ENCODE data around the gene IFT43. TPM values are rescaled to one million over a fixed set of nuclear protein-coding genes. Genes with fewer than 3 reads are reported as not detected.

Gene IFT43
- total RNA-seq, 1 experiment from 2014 or later, result 17.5 TPM

GRCh38 chr14:76086636-76087035, 101.1 kb downstream of the IFT43 start:
- H3K4me3 Mint-ChIP-seq, result no peak overlapping the region
- H3K9me3 Mint-ChIP-seq, result no peaks in the 10 kb centered on the region
- ATAC-seq, result no peak
- peaks cover 48% of the 10 kb centered on the region for H3K4me1 Mint-ChIP-seq
- no peak overlapping the region for H3K27ac Mint-ChIP-seq
- peaks cover 4% of the 10 kb centered on the region; the same call in 1 of the 2 replicates for H3K27me3 Mint-ChIP-seq (ENCODE audit: low read depth)
- H3K36me3 Mint-ChIP-seq, result no peaks in the 10 kb centered on the region
- DNase-seq (ENCODE audit: low spot score), result no peak
- CTCF ChIA-PET, result interaction anchor here (1.0 kb wide), 1 partner anchor 301 kb away, joined by 3 read pairs; no protein-coding TSS in a partner anchor
- TF ChIP-seq AFF4 (CRISPR knock-in tag; IDR thresholded peaks at IDR 0.05; ENCODE audit: borderline replicate concordance) (no peak), ZSCAN18 (CRISPR knock-in tag; IDR thresholded peaks at IDR 0.05) (no peak), TCF7 (CRISPR knock-in tag; IDR thresholded peaks at IDR 0.05; ENCODE audit: low read depth) (no peak), ZNF263 (CRISPR knock-in tag; IDR thresholded peaks at IDR 0.05; ENCODE audit: low read depth) (no peak), SOX15 (CRISPR knock-in tag; IDR thresholded peaks at IDR 0.05) (no peak), NR3C1 (CRISPR knock-in tag; conservative IDR thresholded peaks at IDR 0.05; ENCODE audit: low read depth) (no peak), MXD4 (CRISPR knock-in tag; IDR thresholded peaks at IDR 0.05; ENCODE audit: borderline replicate concordance) (no peak), CBFB (CRISPR knock-in tag; IDR thresholded peaks at IDR 0.05; ENCODE audit: low read depth) (no peak), CDX4 (CRISPR knock-in tag; IDR thresholded peaks at IDR 0.05; ENCODE audit: borderline replicate concordance) (no peak), TEAD1 (CRISPR knock-in tag; IDR thresholded peaks at IDR 0.05) (no peak), ZNF219 (CRISPR knock-in tag; IDR thresholded peaks at IDR 0.05; ENCODE audit: borderline replicate concordance) (no peak), ZMAT4 (CRISPR knock-in tag; IDR thresholded peaks at IDR 0.05) (no peak), JUN (CRISPR knock-in tag; IDR thresholded peaks at IDR 0.05) (no peak), ATF2 (CRISPR knock-in tag; IDR thresholded peaks at IDR 0.05; ENCODE audit: borderline replicate concordance, low read depth) (no peak)
- POLR2A ChIA-PET, result no interaction called here

- Mint-ChIP-seq H3K4me3 (no peak overlapping the region), H3K27ac (no peak overlapping the region), H3K9me3 (no peaks in the 10 kb centered on the region), H3K27me3 (ENCODE audit: low read depth) (no peaks in the 10 kb centered on the region), H3K36me3 (no peaks in the 10 kb centered on the region), H3K4me1 (peaks cover 48% of the 10 kb centered on the region)
- no peak for TF ChIP-seq ZNF671 (CRISPR knock-in tag; IDR thresholded peaks at IDR 0.05)
- TF ChIP-seq ZNF512 (CRISPR knock-in tag; IDR thresholded peaks at IDR 0.05; ENCODE audit: borderline replicate concordance), result no peak
- no peak for TF ChIP-seq ATF2 (CRISPR knock-in tag; IDR thresholded peaks at IDR 0.05; ENCODE audit: borderline replicate concordance, low read depth)
- POLR2A ChIA-PET, result interaction anchor here (0.7 kb wide), 1 partner anchor 27 kb away, joined by 3 read pairs; no protein-coding TSS in a partner anchor
- CTCF ChIA-PET, result interaction anchor here (0.8 to 1.9 kb wide), 2 partner anchors 37 to 299 kb away, joined by 5 read pairs; no protein-coding TSS in a partner anchor
- ATAC-seq, result no peak
- DNase-seq (ENCODE audit: low spot score), result no peak
Observed at GRCh38 chr14:76088326-76088725, 102.8 kb downstream of the IFT43 start.
